22Rv1 (cell line): ENCODE data around the gene TGM6.

Source experiments
- CTCF ChIP-seq: fragments of 450-650 bp; IDR thresholded peaks from 2 replicates; pipeline ENCODE4 v1.5.1; 2017; ENCODE audit warnings: mild to moderate bottlenecking
- ZFX ChIP-seq: fragments of 450-650 bp; IDR thresholded peaks from 2 replicates; pipeline ENCODE4 v1.6.1; 2017; ENCODE audit warnings: antibody characterized with exemption, borderline replicate concordance

DNA sequence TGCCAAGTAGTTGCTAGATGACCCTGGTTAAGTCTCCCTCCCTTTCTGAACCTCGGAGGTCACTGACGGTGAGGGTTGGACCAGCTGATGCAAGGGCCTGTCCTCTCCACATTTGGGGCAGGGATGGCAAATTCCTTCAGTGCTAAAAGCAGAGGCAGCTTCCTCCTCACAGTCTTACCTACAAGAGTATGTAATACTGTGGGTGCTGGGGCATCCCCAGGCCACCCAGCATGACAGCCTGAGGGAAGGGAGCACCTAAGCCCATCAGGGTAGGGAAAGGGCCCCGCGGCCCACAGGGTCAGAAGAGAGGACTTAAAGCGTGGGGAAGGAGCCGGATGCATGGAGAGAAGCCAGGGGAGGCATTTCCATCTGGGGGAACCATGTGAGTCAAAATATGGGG lies 46.9 kb upstream of the TGM6 start:
- TF ChIP-seq CTCF = no peak
- no peak for TF ChIP-seq ZFX
